Neural progenitor cell (in vitro differentiated cells): ENCODE results near the gene INSR.

Experiments
- CTCF ChIP-seq: fragments of 200-600 bp; sonication (generic); IDR thresholded peaks from 2 replicates; pipeline ENCODE4 v1.5.1; 2017; ENCODE audit warnings: antibody characterized with exemption, mild to moderate bottlenecking
- EZH2 ChIP-seq: fragments of 200-600 bp; sonication (generic); IDR thresholded peaks from 2 replicates; pipeline ENCODE4 v1.6.1; 2017; ENCODE audit warnings: antibody characterized with exemption, mild to moderate bottlenecking, moderate library complexity

- TF ChIP-seq CTCF (no peak), EZH2 (no peak)
Measured at GRCh38 chr19:7227735-7228134, 66.5 kb downstream of the INSR start.
